Activated CD4-positive, alpha-beta T cell treated with anti-CD3 and anti-CD28 coated beads, Interleukin-2, amount 10 ng/mL, durations not matched to agents 7 days and 5 days (primary cell): ENCODE measurements around the gene DCUN1D5. TPM values are rescaled to one million over a fixed set of nuclear protein-coding genes. Genes with fewer than 3 reads are reported as not detected.

Source experiments
- CTCF ChIA-PET: fragments of 350-600 bp; sonication (Branson Sonifier 250); formaldehyde crosslinking; loops from one replicate; lab custom pipeline; 2021; ENCODE audit warnings: antibody characterized with exemption; lab: Charles Lee
- POLR2A ChIA-PET: fragments of 350-600 bp; sonication (Branson Sonifier 250); formaldehyde crosslinking; loops from one replicate; lab custom pipeline; 2021; ENCODE audit warnings: antibody characterized with exemption; lab: Charles Lee
- DNase-seq: peaks from one replicate; pipeline ENCODE4 v3.0.0-alpha.2; 2020
- H3K27ac Mint-ChIP-seq: one replicate; pipeline ENCODE4 v1.8.0; 2021; ENCODE audit warnings: mild to moderate bottlenecking, moderate library complexity, mixed read lengths
- H3K27me3 Mint-ChIP-seq: one replicate; pipeline ENCODE4 v1.8.0; 2021; ENCODE audit warnings: mixed read lengths
- H3K36me3 Mint-ChIP-seq: one replicate; pipeline ENCODE4 v1.8.0; 2021; ENCODE audit warnings: low read depth, mixed read lengths
- H3K4me1 Mint-ChIP-seq: one replicate; pipeline ENCODE4 v1.8.0; 2021; ENCODE audit warnings: mixed read lengths
- H3K4me3 Mint-ChIP-seq: one replicate; pipeline ENCODE4 v1.8.0; 2021; ENCODE audit warnings: mild to moderate bottlenecking, moderate library complexity, mixed read lengths
- H3K9me3 Mint-ChIP-seq: one replicate; pipeline ENCODE4 v1.8.0; 2021; ENCODE audit warnings: mixed read lengths
- total RNA-seq, 2 experiments: library from RNA; stranded (reverse); gene quantifications; one replicate each; pipeline ENCODE4 v1.2.3, GENCODE V29; 2021

The DCUN1D5 gene
- total RNA-seq = 10 to 100 TPM; 22.1 to 24.9 TPM

DNA sequence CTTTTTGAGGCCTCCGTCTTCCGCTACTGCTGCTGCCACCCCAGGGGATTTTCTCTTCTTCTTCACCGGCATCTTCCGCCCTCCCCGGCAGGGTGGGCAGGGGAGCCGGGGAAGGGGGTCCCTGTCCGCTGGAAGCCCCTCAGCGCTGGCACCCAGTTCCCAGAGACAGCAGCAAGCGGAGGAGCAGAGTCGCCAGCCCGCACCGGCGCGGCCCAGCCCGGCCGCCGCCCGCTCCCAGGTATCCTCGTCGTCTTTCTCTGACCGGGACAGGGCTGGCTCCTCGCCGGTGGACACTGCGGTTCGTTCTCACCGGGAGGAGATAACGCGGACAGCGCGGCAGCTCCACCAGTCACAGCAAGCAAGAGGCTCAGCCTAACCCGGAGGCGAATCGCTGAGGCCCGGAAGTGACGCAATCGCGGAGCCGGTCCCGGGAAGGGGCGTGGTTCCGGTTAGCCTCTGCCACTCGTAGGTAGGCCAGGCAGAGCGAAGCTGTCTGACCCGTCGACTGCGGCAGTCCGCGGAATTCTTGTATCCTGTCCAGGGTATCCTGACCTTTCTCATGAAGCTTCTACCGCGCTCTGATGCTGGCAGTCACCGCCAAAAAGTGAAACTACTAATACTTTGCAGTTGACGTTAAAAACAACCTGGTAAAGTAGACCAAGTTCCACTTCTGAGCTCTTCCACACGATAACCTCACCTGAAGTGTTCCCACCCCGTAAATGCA lies at the start of gene DCUN1D5:
DCUN1D5 (minus strand) TSS at position 360 of the 724 bp plus-strand sequence; CDS start at position 72, 288 bp downstream.
- Mint-ChIP-seq H3K36me3 (peaks cover 16% of the 10 kb centered on the region), H3K4me3 (peak within 1 kb of the TSS; percentile 77), H3K9me3 (no peaks in the 10 kb centered on the region), H3K4me1 (peaks cover 25% of the 10 kb centered on the region), H3K27ac (peak within 1 kb of the TSS; percentile 93), H3K27me3 (peaks cover 14% of the 10 kb centered on the region)
- ChIA-PET CTCF (interaction anchor here (0.7 to 4.5 kb wide), 6 partner anchors 8 to 56 kb away, joined by 3 to 31 read pairs (median 4); partner anchors contain the start of gene DYNC2H1), POLR2A (interaction anchor here (0.6 to 2.0 kb wide), 3 partner anchors 17 to 967 kb away, joined by 4 to 11 read pairs (median 6); partner anchors contain the start of gene DYNC2H1)
- DNase-seq = peak; percentile 96

DNA sequence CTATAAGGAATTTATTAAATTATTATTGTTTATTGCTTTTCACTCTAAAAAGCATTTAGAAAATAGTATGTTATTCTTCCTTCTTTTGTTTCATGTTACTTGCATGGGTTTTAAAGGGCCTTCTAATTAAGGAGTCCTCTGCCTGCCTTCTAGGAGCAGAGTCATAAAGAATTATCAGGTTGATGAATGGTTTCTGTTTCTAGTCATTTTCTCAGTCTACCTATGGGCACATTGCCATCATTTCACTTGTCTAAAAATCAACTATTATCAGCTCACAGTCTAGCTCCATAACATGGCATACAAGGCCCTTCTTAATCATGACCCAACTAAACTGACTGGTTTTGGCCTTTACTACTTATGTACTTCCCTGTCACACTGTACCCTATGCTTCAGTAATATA lies 33.5 kb upstream of the DCUN1D5 start:
- no peak for DNase-seq
- H3K27me3 Mint-ChIP-seq = no peaks in the 10 kb centered on the region
- H3K27ac Mint-ChIP-seq = no peak overlapping the region
- no peaks in the 10 kb centered on the region for H3K9me3 Mint-ChIP-seq
- no peaks in the 10 kb centered on the region for H3K4me1 Mint-ChIP-seq
- ChIA-PET CTCF (no interaction called here), POLR2A (interaction anchor here (0.6 kb wide), 1 partner anchor 1177 kb away, joined by 5 read pairs; no protein-coding TSS in a partner anchor)
- no peaks in the 10 kb centered on the region for H3K36me3 Mint-ChIP-seq
- no peak overlapping the region for H3K4me3 Mint-ChIP-seq

DNA sequence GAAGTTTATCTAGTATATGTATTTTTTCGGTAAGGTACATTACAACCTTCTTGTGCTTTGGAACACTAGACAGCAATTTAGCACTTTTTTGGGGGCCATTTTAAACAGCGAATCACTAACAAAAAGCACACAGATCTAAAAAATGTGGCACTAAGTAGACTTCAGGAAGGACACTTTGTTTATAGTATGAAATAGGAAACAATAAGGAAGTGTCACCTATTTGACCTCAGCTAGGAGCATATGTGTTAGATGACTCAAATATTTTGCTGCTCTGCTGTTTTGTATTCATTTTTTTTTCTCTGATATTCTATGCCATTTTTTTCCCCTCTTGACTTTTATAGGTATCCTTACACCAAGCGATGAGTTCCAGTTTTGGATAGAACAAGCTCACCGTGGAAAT lies 22.9 kb upstream of the DCUN1D5 start:
- CTCF ChIA-PET = no interaction called here
- H3K4me3 Mint-ChIP-seq = no peak overlapping the region
- no peaks in the 10 kb centered on the region for H3K36me3 Mint-ChIP-seq
- no peak for DNase-seq
- no peak overlapping the region for H3K27ac Mint-ChIP-seq
- peaks cover 2% of the 10 kb centered on the region for H3K27me3 Mint-ChIP-seq
- H3K9me3 Mint-ChIP-seq = no peaks in the 10 kb centered on the region
- POLR2A ChIA-PET = no interaction called here
- peaks cover 3% of the 10 kb centered on the region for H3K4me1 Mint-ChIP-seq

DNA sequence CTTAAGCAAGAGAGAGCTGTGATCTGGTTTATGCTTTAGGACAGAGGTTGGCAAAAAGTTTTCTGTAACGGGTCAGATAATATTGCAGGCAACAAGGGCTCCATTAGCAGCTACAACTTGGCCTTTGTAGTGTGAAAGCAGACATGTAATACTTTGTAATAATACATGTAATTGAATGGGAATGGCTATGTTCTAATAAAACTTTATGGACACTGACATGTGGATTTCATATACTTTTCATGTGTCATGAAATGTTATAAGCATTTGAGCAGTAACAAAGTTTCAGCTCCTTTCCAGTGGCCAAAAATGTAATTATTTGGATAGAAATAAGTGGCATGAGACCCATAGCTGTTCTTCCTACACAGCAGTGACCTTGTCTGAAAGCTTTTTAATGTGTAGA lies 20.4 kb upstream of the DCUN1D5 start:
- H3K36me3 Mint-ChIP-seq = no peaks in the 10 kb centered on the region
- peaks cover 2% of the 10 kb centered on the region for H3K27me3 Mint-ChIP-seq
- no peak overlapping the region for H3K4me3 Mint-ChIP-seq
- no peak for DNase-seq
- CTCF ChIA-PET = interaction anchor here (0.9 kb wide), 2 partner anchors 11 to 13 kb away, joined by 3 read pairs; no protein-coding TSS in a partner anchor
- POLR2A ChIA-PET = no interaction called here
- H3K4me1 Mint-ChIP-seq = peaks cover 14% of the 10 kb centered on the region
- H3K9me3 Mint-ChIP-seq = no peaks in the 10 kb centered on the region
- H3K27ac Mint-ChIP-seq = no peak overlapping the region

DNA sequence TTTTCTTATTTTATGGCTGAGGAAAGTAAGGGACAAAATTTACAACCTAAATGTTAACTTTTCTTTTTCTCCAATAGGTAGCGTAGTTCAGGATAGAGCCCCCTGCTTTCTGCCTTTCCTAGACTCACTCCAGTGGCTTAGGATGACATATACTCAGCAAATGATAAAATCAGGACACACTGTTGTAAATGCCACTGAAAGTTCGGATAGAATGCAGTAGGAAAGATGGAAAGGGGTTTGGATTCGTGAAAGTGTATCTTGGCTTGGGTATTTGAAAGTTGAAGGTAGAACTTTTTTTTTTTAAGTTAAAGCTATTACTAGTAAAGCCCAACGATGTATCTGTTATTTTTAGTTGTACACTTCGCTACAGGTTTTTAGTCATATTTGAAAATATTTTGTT lies 19.4 kb upstream of the DCUN1D5 start:
- Mint-ChIP-seq H3K27me3 (peaks cover 2% of the 10 kb centered on the region), H3K4me3 (no peak overlapping the region), H3K4me1 (peaks cover 14% of the 10 kb centered on the region), H3K27ac (no peak overlapping the region), H3K36me3 (no peaks in the 10 kb centered on the region), H3K9me3 (no peaks in the 10 kb centered on the region)
- no peak for DNase-seq
- CTCF ChIA-PET = no interaction called here
- POLR2A ChIA-PET = no interaction called here

DNA sequence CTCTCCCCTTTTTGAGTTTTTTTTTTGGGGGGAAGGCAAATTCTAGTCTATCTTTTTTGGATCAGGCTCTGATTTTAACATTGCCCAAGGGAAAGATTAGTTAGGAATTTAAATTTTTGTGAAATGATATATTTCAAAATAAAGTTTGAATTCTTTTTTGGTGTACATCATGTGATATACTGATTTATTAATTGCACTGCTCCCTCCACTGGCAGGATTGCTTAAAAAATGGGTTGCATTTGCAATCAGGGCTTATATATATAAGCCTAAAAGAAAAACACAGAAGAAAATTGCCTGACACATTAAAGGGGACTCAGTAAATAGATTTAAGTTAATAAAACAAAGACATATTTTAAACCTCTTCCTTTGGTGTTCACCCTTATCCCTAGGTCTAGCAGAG lies 18.4 kb upstream of the DCUN1D5 start:
- H3K4me3 Mint-ChIP-seq = peak overlapping the region; percentile 91
- H3K27me3 Mint-ChIP-seq = peaks cover 6% of the 10 kb centered on the region
- H3K36me3 Mint-ChIP-seq = no peaks in the 10 kb centered on the region
- no peaks in the 10 kb centered on the region for H3K9me3 Mint-ChIP-seq
- POLR2A ChIA-PET = no interaction called here
- DNase-seq = no peak
- H3K4me1 Mint-ChIP-seq = peaks cover 14% of the 10 kb centered on the region
- no peak overlapping the region for H3K27ac Mint-ChIP-seq
- CTCF ChIA-PET = interaction anchor here (1.5 kb wide), 1 partner anchor 11 kb away, joined by 10 read pairs; no protein-coding TSS in a partner anchor

DNA sequence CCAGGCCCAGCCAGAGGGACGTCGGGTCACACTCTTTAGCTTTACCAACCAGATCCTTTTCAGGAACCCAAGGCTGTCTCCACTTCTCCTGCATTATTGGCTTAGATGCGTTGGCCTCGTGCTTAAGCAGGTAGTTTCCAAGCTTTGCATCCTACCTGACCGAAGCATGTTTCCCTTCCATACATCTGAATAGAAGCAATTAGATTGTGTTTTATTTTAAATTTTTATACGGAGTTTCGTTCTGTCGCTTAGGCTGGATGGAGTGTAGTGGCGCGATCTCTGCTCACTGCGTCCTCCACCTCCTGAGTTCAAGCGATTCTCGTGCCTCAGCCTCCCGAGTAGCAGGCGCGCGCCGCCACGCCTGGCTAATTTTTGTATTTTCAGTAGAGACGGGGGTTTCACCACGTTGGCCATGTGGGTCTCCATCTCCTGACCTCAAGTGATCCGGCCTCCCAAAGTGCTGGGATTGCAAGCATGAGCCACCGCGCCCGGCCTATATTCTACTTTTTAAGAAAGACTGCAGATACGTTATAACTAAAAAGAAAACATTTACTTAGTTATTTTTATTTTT lies 17.9 kb upstream of the DCUN1D5 start:
- peak overlapping the region; percentile 91 for H3K27ac Mint-ChIP-seq
- H3K4me1 Mint-ChIP-seq = peaks cover 14% of the 10 kb centered on the region
- peak; percentile 8 for DNase-seq
- H3K4me3 Mint-ChIP-seq = peak overlapping the region; percentile 91
- peaks cover 6% of the 10 kb centered on the region for H3K27me3 Mint-ChIP-seq
- H3K9me3 Mint-ChIP-seq = no peaks in the 10 kb centered on the region
- ChIA-PET POLR2A (interaction anchor here (1.3 kb wide), 1 partner anchor 18 kb away, joined by 6 read pairs; the partner anchor contains the start of gene DCUN1D5), CTCF (interaction anchor here (1.0 to 3.4 kb wide), 6 partner anchors 10 to 499 kb away, joined by 3 to 31 read pairs (median 5); partner anchors contain the start of gene DCUN1D5)
- H3K36me3 Mint-ChIP-seq = no peaks in the 10 kb centered on the region

DNA sequence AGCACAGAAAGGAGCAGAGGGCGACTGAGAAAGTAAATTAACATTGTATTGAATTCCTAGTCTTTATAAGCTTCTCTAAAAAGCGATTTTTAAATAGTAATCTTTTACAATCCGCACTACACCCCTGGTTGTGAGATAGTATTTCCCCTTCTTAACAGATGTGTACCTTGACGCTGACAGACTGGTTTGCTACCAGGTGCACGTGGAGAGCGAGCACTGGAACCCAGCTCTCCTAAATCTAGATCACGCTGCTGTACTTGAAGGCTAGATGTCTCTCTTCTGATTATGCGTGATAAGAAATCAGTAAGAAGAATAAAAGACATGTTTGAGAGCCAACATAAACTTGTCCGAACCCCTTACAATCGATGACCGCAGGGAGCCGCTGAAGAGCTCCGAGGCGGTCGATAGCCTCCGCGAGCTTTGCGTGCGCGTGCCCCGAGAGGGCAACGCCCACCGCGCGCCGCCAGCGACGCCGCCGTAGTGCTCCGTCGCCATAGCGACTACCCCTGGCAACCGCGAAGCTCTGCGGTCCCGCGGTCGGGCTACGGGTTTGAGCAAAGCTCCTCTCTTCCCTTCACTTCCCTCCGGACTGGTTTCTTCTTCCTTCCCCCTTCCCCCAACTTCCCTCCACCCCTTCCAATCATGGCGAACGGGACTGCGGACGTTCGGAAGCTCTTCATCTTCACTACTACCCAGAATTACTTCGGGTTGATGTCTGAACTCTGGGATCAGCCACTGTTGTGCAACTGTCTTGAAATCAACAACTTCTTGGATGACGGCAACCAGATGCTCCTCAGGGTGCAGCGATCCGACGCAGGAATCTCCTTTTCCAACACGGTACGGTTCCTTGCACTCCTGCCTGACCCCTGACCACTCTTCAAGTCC lies 17.2 kb upstream of the DCUN1D5 start, which contains the start of gene DYNC2H1:
DYNC2H1 (plus strand) TSS at position 494 of the 885 bp plus-strand sequence; CDS start at position 643, 149 bp downstream.
- peak within 1 kb of the TSS; percentile 91 for H3K27ac Mint-ChIP-seq
- peak; percentile 90 for DNase-seq
- ChIA-PET CTCF (interaction anchor here (0.6 to 3.4 kb wide), 9 partner anchors 9 to 500 kb away, joined by 3 to 31 read pairs (median 4); partner anchors contain the start of gene DCUN1D5), POLR2A (interaction anchor here (1.3 kb wide), 1 partner anchor 17 kb away, joined by 6 read pairs; the partner anchor contains the start of gene DCUN1D5)
- peaks cover 12% of the 10 kb centered on the region for H3K27me3 Mint-ChIP-seq
- H3K36me3 Mint-ChIP-seq = no peaks in the 10 kb centered on the region
- H3K9me3 Mint-ChIP-seq = no peaks in the 10 kb centered on the region
- H3K4me3 Mint-ChIP-seq = peak within 1 kb of the TSS; percentile 91
- peaks cover 14% of the 10 kb centered on the region for H3K4me1 Mint-ChIP-seq

DNA sequence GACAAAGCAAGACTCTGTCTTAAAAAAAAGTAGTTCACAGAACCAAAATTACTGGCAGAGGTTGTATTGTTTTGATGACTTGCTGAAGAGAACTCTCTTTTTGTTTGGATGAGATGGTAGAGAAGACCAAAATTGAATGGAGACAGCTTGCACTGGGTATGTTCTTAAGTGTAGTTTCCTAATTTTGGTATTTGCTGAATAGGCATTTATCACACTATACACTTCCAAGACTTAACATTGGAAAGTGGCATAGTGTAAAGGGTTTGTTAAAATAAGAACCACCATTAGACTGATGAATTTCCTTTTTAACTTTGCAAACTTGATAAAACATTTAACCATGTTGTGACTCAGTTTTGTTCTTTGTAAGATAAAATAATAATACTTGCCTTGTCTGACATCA lies 5.3 kb upstream of the DCUN1D5 start:
- Mint-ChIP-seq H3K27me3 (peaks cover 42% of the 10 kb centered on the region), H3K9me3 (no peaks in the 10 kb centered on the region), H3K36me3 (peaks cover 1% of the 10 kb centered on the region), H3K4me3 (no peak overlapping the region), H3K27ac (no peak overlapping the region), H3K4me1 (peaks cover 5% of the 10 kb centered on the region)
- no peak for DNase-seq
- CTCF ChIA-PET = no interaction called here
- POLR2A ChIA-PET = no interaction called here

DNA sequence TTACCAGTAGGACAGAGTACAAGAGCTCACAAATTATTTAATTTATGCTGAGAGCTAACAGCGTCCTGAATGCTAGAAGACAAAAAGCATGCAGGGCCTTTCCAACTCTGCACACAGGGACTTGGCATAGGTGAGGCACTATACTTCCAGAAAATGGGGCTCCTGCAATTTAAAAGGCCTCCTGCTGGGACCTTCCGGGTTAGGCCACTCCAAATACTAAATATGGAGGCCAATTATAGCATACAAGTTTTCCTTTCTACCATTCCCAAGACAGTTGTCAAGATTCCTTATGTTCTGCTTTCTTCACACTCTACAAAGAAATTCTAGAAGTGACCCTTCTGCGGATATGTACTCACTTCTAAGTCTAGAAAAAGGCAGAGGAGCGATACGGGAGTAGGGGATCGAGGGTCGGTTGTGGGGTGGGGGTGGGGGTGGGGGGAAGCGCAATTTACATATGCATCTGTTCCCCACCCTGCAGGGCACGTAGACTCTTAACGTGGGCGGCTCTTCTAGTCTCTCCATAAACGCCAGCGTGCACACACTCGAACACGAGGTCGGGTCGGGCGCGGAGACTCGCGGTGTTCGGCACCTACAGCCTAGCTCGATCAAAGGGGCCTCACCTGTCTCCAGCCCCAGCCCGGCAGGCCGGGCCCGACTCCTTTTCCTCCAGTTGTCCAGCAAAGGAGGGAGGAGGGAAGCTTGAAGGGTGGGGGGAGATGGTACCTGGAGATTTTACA lies 728 bp downstream of the DCUN1D5 start:
- H3K36me3 Mint-ChIP-seq = peaks cover 19% of the 10 kb centered on the region
- ChIA-PET CTCF (interaction anchor here (0.7 to 4.5 kb wide), 6 partner anchors 9 to 56 kb away, joined by 3 to 31 read pairs (median 4); partner anchors contain the start of gene DYNC2H1), POLR2A (interaction anchor here (0.6 to 2.0 kb wide), 3 partner anchors 18 to 967 kb away, joined by 4 to 11 read pairs (median 6); partner anchors contain the start of gene DYNC2H1)
- peaks cover 25% of the 10 kb centered on the region for H3K4me1 Mint-ChIP-seq
- H3K27ac Mint-ChIP-seq = peak overlapping the region; percentile 93
- H3K27me3 Mint-ChIP-seq = peaks cover 11% of the 10 kb centered on the region
- no peaks in the 10 kb centered on the region for H3K9me3 Mint-ChIP-seq
- DNase-seq = peak; percentile 54
- H3K4me3 Mint-ChIP-seq = peak overlapping the region; percentile 77

DNA sequence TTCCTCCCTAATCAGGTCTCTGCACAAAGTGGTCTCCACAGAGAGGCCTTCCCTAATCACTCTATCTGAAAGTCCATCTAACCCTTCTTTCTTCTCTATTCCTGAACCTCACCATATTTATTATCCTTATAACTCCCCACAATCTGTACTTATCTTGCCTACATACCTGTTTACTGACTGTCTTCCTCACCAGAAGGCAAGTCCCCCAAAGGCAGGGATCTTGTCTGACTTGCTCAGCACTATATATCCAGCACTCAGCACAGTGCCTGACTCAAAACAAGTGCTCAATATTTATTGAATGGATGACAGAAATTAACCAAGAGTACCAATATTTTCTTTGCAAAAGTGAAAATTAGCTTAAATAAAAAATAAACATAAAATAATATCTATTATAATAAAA lies 5.5 kb downstream of the DCUN1D5 start:
- ChIA-PET POLR2A (no interaction called here), CTCF (interaction anchor here (1.2 kb wide), 1 partner anchor 24 kb away, joined by 3 read pairs; no protein-coding TSS in a partner anchor)
- Mint-ChIP-seq H3K27ac (no peak overlapping the region), H3K36me3 (peaks cover 27% of the 10 kb centered on the region), H3K9me3 (no peaks in the 10 kb centered on the region), H3K4me1 (peaks cover 22% of the 10 kb centered on the region), H3K27me3 (no peaks in the 10 kb centered on the region), H3K4me3 (no peak overlapping the region)
- DNase-seq = no peak
